Breast epithelium (tissue), 3 donors: ENCODE data around the gene RGL1.

Source experiments
- POLR2A ChIP-seq: fragments of 450-650 bp; IDR thresholded peaks from one replicate; pipeline ENCODE4 v1.6.1; 2016; ENCODE audit warnings: antibody characterized with exemption, mild to moderate bottlenecking, moderate library complexity
- TF ChIP-seq, protein P1 (sequence below), 3 donors: fragments of 450-650 bp; IDR thresholded peaks; one replicate each; pipeline ENCODE4 v1.5.1; 2016 to 2017; ENCODE audit warnings: antibody characterized with exemption in 3 of 3, mild to moderate bottlenecking in 3 of 3, moderate library complexity in 3 of 3

DNA sequence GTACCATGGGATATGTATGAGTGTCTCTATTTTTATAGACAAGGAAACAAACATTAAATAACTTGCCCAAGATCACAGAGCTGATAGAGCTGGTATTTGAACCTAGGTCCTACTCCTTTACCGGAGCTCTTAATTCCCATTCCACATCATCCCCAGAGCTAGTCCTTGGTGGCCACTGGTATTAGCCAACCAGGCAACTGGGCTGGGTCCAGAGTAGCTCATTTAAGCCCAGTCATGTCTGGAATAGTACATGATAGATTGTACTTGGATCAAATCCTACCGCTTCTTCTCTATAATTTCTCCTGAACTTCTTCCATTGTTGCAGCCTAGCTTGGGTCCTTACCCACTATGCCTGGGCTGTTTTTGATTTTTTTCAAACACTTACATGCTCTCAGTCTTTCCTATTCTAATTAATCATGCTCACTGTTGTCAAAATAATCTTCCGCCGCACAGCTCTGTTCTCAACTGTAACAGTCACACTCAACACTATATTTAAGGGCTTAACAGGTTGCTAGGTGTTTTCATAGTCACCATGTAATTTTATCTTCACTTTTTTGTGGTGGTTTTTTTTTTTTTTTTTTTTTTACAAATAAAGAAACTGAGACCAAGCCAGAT is 152.4 kb downstream of the RGL1 start:
- TF ChIP-seq, protein P1, sequence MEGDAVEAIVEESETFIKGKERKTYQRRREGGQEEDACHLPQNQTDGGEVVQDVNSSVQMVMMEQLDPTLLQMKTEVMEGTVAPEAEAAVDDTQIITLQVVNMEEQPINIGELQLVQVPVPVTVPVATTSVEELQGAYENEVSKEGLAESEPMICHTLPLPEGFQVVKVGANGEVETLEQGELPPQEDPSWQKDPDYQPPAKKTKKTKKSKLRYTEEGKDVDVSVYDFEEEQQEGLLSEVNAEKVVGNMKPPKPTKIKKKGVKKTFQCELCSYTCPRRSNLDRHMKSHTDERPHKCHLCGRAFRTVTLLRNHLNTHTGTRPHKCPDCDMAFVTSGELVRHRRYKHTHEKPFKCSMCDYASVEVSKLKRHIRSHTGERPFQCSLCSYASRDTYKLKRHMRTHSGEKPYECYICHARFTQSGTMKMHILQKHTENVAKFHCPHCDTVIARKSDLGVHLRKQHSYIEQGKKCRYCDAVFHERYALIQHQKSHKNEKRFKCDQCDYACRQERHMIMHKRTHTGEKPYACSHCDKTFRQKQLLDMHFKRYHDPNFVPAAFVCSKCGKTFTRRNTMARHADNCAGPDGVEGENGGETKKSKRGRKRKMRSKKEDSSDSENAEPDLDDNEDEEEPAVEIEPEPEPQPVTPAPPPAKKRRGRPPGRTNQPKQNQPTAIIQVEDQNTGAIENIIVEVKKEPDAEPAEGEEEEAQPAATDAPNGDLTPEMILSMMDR (IDR thresholded peaks at IDR 0.05): no peak
- no peak for TF ChIP-seq POLR2A
